C4-2B (cell line): ENCODE data around the gene INPP4B.

ENCODE experiments used
- H3K27ac ChIP-seq: fragments of 450-650 bp; 2 replicates; pipeline ENCODE4 v1.5.1; 2017
- CTCF ChIP-seq: fragments of 450-650 bp; conservative IDR thresholded peaks from 2 replicates; pipeline ENCODE4 v1.5.1; 2017; ENCODE audit warnings: mild to moderate bottlenecking
- ZFX ChIP-seq: fragments of 450-650 bp; IDR thresholded peaks from 2 replicates; pipeline ENCODE4 v1.6.1; 2017

Gene INPP4B

GRCh38 chr4:142376204-142376603 lies 469.9 kb downstream of the INPP4B start:
- TF ChIP-seq CTCF (no peak), ZFX (no peak)

GRCh38 chr4:142373610-142374009 lies 472.5 kb downstream of the INPP4B start:
- H3K27ac ChIP-seq: no peak overlapping the region
- TF ChIP-seq CTCF (no peak), ZFX (no peak)

More at GRCh38 chr4:142376204-142376603, 469.9 kb downstream of the INPP4B start:
- H3K27ac ChIP-seq: no peak overlapping the region

GRCh38 chr4:142372530-142373260 lies 473.4 kb downstream of the INPP4B start:
- H3K27ac ChIP-seq: no peak overlapping the region
- TF ChIP-seq ZFX: no peak

DNA sequence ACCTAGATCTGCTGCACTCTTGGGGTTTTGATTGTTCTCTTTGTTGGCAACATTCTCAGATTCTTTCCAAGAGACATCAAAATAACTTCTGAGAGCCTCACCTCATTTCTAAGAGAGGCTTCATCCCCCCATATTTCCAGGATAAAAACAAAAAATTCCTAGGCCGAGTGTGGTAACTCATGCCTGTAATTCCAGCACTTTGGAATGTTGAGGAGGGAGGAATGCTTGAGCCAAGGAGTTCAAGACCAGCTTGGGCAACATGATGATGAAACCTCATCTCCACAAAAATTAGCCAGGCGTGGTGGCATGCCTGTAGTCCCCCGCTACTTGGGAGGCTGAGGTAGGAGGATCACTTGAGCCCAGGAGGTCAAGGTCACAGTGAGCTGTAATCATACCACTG lies 477.0 kb downstream of the INPP4B start:
- H3K27ac ChIP-seq: no peak overlapping the region
- no peak for TF ChIP-seq CTCF
- TF ChIP-seq ZFX: no peak

GRCh38 chr4:142367418-142368180 lies 478.5 kb downstream of the INPP4B start:
- TF ChIP-seq CTCF (no peak), ZFX (no peak)
- no peak overlapping the region for H3K27ac ChIP-seq

DNA sequence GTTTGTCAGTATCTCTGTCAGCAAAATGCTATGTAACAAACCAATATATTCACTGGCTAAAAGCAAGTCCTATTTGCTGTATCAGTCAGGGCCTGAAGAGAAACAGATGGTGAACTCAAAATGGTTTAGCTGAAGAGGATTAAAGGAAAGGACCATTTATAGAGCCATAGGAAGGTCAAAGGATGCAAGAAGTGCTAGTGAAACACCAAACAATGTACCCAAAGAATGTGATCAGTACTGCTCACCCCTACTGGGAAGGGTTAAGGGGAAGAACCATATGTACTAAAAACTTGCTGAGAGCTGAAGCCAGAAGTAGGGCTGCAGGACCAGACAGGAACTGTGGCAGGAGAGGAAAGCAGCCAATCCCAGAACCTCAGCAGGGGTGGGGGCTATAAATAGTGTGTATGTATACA lies 479.3 kb downstream of the INPP4B start:
- H3K27ac ChIP-seq: no peak overlapping the region
- TF ChIP-seq CTCF (no peak), ZFX (no peak)

DNA sequence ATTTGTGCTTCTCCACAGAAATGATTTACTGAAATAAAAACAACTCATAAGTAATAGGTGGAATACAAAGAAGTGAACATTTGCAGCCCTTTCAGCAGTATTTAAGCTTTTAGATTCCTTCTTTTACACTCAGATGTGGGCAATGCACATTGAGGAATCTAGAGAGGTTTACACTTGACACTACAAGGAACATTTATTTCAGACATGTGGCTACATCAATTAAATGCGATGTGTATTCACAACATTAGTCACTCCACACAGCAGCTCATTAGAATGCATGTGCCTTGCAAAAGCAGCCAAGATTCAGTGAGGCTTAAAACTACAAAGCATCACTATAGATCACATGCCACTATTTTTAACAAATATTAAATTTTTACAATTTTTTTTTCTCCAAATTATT lies 480.7 kb downstream of the INPP4B start:
- TF ChIP-seq CTCF: no peak
- TF ChIP-seq ZFX: no peak

DNA sequence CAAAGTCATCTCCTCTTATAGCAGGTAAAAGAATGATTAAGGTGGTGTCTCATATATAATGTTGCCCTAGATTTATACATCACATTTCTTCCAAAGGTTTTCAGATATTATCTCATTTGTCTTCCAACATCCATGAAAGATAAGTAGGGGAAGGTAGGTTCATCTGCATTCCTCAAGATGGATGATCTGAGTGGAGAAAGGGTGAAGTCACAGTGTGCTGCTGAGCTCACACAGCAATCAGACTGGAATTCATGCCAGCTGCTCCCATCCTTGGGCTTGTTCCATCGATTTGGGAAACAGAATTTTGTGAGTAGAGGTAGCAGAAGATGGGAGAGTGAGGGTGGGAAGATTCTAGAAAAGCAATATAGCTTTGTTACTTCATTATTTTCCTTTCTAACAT lies 482.4 kb downstream of the INPP4B start:
- TF ChIP-seq CTCF (no peak), ZFX (no peak)
- H3K27ac ChIP-seq: no peak overlapping the region

More for the DNA sequence above, 480.7 kb downstream of the INPP4B start:
- no peak overlapping the region for H3K27ac ChIP-seq
